ENCODE data around the gene SIRT2.

- TF ChIP-seq PBX3 (CRISPR knock-in tag; IDR thresholded peaks at IDR 0.05; ENCODE audit: borderline replicate concordance), result no peak
- peak; percentile 78 for TF ChIP-seq CTCF (CRISPR knock-in tag; IDR thresholded peaks at IDR 0.05)
- TF ChIP-seq ZBTB34 (CRISPR knock-in tag; IDR thresholded peaks at IDR 0.05), result no peak
Observed at GRCh38 chr19:38917921-38918491, 18.6 kb upstream of the SIRT2 start.

All from HepG2 (cell line).